GM18511 (cell line): Measurements from ENCODE around the gene TBCD.
"Not testable (repeated sequence)": the region's sequence is repeated elsewhere in the genome, so short reads cannot be mapped to it uniquely, and the experiment has no call there.

Experiments
- ATAC-seq: cut with Tn5 transposase; IDR thresholded peaks from one replicate; pipeline ENCODE4 v1.9.1; 2021; ENCODE audit warnings: mild to moderate bottlenecking, moderate library complexity; ENCODE audit not compliant: unreplicated experiment

The TBCD gene

DNA sequence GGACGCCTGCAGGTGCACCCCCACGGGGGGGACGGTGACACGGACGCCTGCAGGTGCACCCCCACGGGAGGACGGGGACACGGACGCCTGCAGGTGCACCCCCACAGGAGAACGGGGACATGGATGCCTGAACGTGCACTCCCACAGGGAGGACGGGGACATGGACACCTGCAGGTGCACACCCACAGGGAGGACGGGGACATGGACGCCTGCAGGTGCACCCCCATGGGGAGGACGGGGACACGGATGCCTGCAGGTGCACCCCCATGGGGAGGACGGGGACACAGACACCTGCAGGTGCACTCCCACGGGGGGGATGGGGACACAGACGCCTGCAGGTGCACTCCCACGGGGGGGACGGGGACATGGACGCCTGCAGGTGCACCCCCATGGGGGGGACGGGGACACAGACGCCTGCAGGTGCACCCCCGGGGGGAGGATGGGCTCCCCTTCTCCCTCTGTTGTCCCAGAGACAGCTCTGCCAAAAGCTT, 213.0 kb downstream of the TBCD start:
- ATAC-seq: no peak

GRCh38 chr17:82965371-82965770, 213.5 kb downstream of the TBCD start:
- no peak for ATAC-seq

- no peak for ATAC-seq
Observed at GRCh38 chr17:82966415-82966814, 214.6 kb downstream of the TBCD start.

- no peak for ATAC-seq
Observed at GRCh38 chr17:82967268-82968032, 215.6 kb downstream of the TBCD start.

GRCh38 chr17:82968033-82968841, 216.4 kb downstream of the TBCD start:
- not testable (repeated sequence) for ATAC-seq

DNA sequence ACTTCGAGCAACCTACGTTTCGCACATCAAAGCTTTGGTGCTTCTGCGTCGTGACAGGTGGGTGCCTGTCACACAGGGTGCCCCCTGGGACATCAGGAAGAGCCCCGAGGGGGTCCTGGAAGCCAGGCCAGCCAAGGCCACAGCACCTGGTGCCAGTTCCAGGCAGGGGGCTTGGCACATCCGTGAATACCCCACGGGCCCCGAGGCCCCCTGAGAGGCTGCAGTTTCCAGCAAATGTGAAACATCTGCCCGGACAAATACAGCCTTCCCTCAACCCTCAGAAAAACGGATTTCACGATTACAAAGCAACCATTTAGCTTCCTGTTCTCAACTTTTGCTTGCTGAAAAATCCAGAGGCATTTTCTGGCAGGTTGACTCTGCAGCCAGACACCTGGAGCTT, 218.2 kb downstream of the TBCD start:
- no peak for ATAC-seq

- no peak for ATAC-seq
Observed at GRCh38 chr17:82970818-82971590, 219.1 kb downstream of the TBCD start.

DNA sequence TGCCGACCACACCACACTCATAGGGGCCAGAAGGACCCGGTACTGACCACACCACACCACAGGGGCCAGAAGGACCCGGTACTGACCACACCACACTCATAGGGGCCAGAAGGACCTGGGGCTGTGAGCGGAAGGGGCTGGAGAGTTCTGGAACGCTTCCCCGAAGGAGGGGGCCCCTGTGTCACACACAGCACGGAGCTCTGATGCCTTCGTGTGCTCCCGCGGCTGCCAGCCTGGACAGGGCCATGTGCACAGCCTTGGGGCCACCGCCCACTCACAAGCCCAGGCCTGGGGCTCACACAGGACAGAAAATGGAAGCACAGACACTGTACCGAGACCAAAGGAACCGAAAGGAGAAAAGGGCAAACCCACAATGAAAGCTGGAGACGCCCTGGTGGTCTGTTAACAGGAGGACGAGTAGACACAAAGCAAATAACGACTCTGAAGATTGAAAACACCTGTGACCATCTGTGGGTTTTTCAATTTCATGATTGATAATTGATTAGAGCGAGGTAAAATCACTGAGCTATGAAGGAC, 221.0 kb downstream of the TBCD start:
- ATAC-seq: no peak

DNA sequence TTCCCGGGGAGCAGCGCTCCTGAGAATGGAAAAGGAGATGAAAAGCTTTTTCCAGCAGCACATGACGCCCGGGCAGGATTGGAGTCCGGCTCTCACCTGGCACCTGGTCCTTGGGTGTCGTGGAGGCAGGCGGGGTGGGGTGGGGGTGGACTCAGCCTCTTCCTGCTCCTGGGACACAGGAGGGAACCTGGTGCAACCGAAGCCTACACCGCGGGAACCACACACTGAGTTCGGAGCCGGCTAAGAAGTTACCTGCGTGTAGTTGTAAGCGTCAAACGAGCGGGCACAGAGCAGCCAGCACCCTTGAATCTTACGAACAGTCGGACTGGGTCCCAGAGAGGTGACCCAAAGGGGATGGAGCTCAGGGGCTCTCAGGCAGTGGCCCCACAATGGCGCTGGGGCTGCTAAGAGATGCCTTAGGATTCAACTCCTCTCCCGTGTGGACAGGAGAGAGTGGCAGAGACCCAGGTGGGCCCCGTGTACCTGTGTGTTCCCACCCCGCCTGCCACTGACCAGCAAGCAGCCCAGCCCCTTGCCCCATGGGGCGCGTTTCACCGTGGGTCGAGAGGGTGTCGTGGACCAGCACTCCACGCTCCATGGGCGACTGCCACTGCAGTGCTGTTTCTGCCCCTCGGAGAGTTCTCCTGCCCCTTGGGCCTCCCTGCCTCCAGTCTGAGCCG, 221.7 kb downstream of the TBCD start:
- no peak for ATAC-seq

DNA sequence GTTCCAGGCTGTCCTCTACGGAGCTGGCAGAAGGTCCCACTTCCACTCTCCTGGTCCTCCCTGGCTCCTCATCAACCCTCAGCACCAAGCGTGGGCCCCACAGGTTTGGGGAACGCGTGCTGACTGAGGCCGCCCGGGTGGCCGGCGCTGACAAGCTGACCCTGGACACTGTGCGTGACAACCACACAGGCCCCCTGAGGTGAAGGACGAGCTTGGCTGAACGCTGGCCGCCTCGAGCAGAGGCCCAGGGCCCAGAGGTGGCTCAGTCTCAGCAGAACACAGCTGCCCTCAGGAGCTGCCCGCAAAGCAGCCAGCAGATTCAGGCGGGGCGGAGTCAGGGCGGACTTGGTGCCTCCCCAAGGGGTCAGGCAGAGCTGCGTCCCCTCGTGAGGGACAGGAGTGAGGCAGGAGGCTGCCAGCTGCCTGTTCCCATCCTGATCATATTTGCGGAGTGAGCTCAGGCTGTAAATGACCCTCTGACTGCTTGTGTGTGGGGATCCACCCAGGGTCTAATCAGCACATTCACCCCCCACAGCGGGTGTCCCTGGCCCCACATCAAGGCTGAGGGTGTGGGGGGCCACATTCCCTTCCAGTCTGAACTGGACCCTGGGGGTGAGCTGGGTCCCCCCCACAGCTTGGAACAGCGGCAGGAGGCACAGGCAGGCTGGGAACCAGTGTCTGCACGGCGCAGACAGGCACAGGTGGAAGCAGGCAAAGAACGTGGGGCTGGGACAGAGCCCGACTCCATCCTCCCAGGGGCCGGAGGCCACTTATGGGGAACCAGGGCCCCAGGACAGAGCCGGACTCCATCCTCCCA, 222.5 kb downstream of the TBCD start:
- ATAC-seq: no peak

- no peak for ATAC-seq
Observed at GRCh38 chr17:82976982-82977488, 225.2 kb downstream of the TBCD start.

GRCh38 chr17:82977606-82978005, 225.7 kb downstream of the TBCD start:
- no peak for ATAC-seq

DNA sequence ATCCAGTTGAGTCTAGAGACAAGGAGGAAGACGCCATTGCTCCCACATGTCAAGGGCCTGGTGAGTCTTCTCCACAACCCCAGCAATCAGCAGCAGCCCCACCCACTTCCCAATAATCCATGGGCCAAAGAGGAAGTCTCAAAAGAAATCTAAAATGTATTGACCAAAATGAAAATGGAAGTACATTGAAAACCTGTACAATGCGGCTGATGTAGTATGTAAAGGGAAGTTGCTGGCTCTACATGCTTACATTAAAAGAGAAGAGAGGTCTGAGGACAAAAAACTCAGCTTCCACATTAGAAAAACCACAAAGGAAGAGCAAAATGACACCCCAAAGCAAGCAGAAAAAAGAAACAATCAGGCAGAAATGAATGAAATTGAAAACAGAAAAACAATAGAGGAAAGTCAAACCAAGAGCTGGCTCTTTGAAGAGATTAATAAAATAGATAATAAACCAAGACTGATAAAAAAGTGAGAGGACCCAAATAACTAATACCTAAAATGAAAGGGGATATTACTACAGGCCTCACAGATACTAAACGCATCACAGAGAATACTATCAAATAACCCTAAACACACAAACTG, 227.0 kb downstream of the TBCD start:
- ATAC-seq: no peak

GRCh38 chr17:82979718-82980117, 227.9 kb downstream of the TBCD start:
- ATAC-seq: no peak

GRCh38 chr17:82980632-82981031, 228.8 kb downstream of the TBCD start:
- no peak for ATAC-seq

DNA sequence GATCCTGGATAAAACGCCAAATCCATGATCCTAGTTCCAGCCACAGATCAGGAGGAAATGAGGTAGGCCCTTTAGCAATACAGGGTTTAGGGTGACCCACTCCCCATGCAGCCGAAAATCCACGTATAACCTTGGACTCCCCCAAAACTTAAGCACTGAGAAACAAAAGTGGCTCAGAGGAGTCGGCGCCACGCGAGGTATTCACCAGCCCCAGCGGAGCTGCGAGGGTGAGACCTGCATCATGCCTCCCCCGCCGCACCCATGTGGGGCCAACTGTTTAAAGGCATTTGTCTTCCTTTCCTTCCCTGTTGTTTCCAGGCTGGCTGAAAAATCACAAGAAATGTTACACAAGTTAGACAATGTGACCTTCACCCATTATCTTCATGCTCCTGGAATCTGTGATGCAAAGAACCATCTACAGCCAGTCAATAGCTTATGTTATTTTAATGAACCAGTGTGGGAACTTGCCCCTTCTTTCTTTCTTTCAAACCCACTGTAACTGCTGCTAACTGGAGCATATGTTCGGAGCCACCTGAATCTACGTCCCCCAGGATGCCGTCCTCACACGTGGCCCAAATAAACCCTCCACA, 229.4 kb downstream of the TBCD start:
- no peak for ATAC-seq

- ATAC-seq: no peak
Observed at GRCh38 chr17:82983510-82984248, 231.8 kb downstream of the TBCD start.

- ATAC-seq: not testable (repeated sequence)
Observed at GRCh38 chr17:82984249-82984617, 232.4 kb downstream of the TBCD start.
